KMS-11 (cell line): ENCODE measurements around the gene FCGR2B.

Source experiments
- H2AFZ ChIP-seq: fragments of 200-600 bp; sonication (generic); 2 replicates; pipeline ENCODE4 v1.6.1; 2016; ENCODE audit warnings: antibody characterized with exemption, mixed run types, low read depth
- H3K27ac ChIP-seq: fragments of 200-600 bp; sonication (generic); 2 replicates; pipeline ENCODE4 v1.6.1; 2016; ENCODE audit warnings: mild to moderate bottlenecking, mixed run types
- H3K27me3 ChIP-seq: fragments of 200-600 bp; sonication (generic); 2 replicates; pipeline ENCODE4 v1.6.1; 2017; ENCODE audit warnings: mild to moderate bottlenecking, low read depth, mixed run types, moderate library complexity; ENCODE audit not compliant: insufficient read depth
- H3K36me3 ChIP-seq: fragments of 200-600 bp; sonication (generic); 2 replicates; pipeline ENCODE4 v1.6.1; 2017; ENCODE audit warnings: mild to moderate bottlenecking, mixed run types; ENCODE audit not compliant: insufficient read depth
- H3K4me1 ChIP-seq: fragments of 200-600 bp; sonication (generic); 2 replicates; pipeline ENCODE4 v1.6.1; 2016; ENCODE audit warnings: mild to moderate bottlenecking, low read depth, mixed run types; ENCODE audit not compliant: poor library complexity, severe bottlenecking
- H3K4me2 ChIP-seq: fragments of 200-600 bp; sonication (generic); 2 replicates; pipeline ENCODE4 v1.7.0; 2016; ENCODE audit warnings: mild to moderate bottlenecking, mixed run types
- H3K4me3 ChIP-seq: fragments of 200-600 bp; sonication (generic); IDR thresholded peaks from 2 replicates; pipeline ENCODE4 v1.6.1; 2017; ENCODE audit warnings: low read depth, low read length, mixed read lengths; ENCODE audit not compliant: insufficient read depth
- H3K79me2 ChIP-seq: fragments of 200-600 bp; sonication (generic); 2 replicates; pipeline ENCODE4 v1.6.1; 2016; ENCODE audit warnings: low read depth, mixed run types; ENCODE audit not compliant: insufficient read depth
- H3K9ac ChIP-seq: fragments of 200-600 bp; sonication (generic); 2 replicates; pipeline ENCODE4 v1.6.1; 2016; ENCODE audit warnings: mild to moderate bottlenecking, mixed run types
- H4K20me1 ChIP-seq: fragments of 200-600 bp; sonication (generic); 2 replicates; pipeline ENCODE4 v1.6.1; 2016; ENCODE audit warnings: mild to moderate bottlenecking, mixed run types; ENCODE audit not compliant: insufficient read depth
- TF ChIP-seq, protein P1 (sequence below): fragments of 200-600 bp; sonication (generic); conservative IDR thresholded peaks from 2 replicates; pipeline ENCODE4 v1.6.1; 2017; ENCODE audit warnings: low read depth, mild to moderate bottlenecking, antibody characterized with exemption, low read length, moderate library complexity, mixed read lengths

FCGR2B gene

DNA sequence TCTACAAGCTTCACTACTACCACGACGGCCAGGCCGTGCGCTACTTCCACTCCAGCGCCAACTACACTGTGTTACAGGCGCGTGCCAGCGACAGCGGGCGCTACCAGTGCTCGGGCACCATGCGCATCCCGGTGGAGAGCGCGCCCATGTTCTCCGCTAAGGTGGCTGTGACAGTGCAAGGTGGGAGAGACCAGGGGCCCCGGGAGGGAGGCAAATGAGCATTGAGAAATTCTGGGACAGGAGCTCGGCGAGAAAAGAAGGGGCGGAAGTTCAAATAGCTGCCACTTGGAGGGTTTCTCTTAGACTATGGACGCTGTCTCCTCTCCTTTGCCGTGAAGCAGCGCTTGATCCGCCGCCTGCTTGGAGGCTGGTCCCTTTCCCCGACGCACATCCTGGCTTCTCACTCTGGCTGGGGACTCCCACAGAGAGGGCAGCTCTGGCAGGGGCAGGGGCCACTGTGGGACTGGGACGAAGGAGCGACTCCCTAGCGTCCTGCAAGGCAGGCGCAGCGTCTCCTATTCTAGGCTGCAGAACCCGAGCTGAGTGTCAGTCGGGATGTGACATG, 63.0 kb downstream of the FCGR2B start:
- no peaks in the 10 kb centered on the region for H3K36me3 ChIP-seq
- peak overlapping the region; percentile 71 for H3K27ac ChIP-seq
- peak overlapping the region; percentile 89 for H2AFZ ChIP-seq
- H3K9ac ChIP-seq: peak overlapping the region; percentile 77
- no peaks in the 10 kb centered on the region for H3K27me3 ChIP-seq
- H3K4me1 ChIP-seq: peaks cover 39% of the 10 kb centered on the region
- no peaks in the 10 kb centered on the region for H3K79me2 ChIP-seq
- peak overlapping the region; percentile 94 for H3K4me3 ChIP-seq
- H4K20me1 ChIP-seq: no peaks in the 10 kb centered on the region
- TF ChIP-seq, protein P1, sequence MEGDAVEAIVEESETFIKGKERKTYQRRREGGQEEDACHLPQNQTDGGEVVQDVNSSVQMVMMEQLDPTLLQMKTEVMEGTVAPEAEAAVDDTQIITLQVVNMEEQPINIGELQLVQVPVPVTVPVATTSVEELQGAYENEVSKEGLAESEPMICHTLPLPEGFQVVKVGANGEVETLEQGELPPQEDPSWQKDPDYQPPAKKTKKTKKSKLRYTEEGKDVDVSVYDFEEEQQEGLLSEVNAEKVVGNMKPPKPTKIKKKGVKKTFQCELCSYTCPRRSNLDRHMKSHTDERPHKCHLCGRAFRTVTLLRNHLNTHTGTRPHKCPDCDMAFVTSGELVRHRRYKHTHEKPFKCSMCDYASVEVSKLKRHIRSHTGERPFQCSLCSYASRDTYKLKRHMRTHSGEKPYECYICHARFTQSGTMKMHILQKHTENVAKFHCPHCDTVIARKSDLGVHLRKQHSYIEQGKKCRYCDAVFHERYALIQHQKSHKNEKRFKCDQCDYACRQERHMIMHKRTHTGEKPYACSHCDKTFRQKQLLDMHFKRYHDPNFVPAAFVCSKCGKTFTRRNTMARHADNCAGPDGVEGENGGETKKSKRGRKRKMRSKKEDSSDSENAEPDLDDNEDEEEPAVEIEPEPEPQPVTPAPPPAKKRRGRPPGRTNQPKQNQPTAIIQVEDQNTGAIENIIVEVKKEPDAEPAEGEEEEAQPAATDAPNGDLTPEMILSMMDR: 0 out of 2 replicates have a peak, but pooled peaks have one; percentile 0
- peak overlapping the region; percentile 92 for H3K4me2 ChIP-seq

DNA sequence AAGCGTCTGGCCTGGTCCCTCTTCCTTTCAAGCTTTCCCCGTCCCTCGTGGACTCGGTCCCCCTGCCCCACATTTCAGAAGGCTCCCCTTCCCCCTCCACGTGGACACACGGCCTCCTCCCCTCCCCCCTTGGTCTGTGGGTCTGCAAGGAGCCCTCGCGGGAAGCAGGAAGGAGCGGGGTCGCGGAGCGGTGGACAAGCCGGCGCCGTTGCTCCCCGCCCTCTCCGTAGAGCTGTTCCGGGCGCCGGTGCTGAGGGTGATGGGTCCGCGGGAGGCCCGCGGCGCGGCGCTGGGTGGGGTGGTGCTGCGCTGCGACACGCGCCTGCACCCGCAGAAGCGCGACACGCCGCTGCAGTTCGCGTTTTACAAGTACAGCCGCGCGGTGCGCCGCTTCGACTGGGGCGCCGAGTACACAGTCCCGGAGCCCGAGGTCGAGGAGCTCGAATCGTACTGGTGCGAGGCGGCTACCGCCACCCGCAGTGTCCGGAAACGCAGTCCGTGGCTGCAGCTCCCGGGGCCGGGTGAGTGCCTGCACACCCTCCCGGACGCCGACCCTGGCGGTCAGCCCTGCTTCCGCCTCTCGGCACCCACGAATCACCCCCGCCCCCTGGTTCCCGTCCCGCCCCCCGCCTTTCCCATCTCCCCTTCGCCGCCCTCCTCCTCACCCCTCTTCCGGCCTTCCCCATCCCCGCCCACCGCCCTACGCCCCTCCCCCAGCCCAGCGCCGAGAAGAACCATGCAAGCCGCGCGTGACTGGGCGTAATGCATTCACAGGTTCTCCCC, 63.7 kb downstream of the FCGR2B start:
- H3K4me1 ChIP-seq: peaks cover 39% of the 10 kb centered on the region
- H3K4me3 ChIP-seq: peak overlapping the region; percentile 94
- no peaks in the 10 kb centered on the region for H3K27me3 ChIP-seq
- H3K27ac ChIP-seq: peak overlapping the region; percentile 85
- H4K20me1 ChIP-seq: no peaks in the 10 kb centered on the region
- no peaks in the 10 kb centered on the region for H3K36me3 ChIP-seq
- peak overlapping the region; percentile 77 for H3K9ac ChIP-seq
- no peaks in the 10 kb centered on the region for H3K79me2 ChIP-seq
- TF ChIP-seq, protein P1: no peak
- H3K4me2 ChIP-seq: peak overlapping the region; percentile 92
- peak overlapping the region; percentile 89 for H2AFZ ChIP-seq

DNA sequence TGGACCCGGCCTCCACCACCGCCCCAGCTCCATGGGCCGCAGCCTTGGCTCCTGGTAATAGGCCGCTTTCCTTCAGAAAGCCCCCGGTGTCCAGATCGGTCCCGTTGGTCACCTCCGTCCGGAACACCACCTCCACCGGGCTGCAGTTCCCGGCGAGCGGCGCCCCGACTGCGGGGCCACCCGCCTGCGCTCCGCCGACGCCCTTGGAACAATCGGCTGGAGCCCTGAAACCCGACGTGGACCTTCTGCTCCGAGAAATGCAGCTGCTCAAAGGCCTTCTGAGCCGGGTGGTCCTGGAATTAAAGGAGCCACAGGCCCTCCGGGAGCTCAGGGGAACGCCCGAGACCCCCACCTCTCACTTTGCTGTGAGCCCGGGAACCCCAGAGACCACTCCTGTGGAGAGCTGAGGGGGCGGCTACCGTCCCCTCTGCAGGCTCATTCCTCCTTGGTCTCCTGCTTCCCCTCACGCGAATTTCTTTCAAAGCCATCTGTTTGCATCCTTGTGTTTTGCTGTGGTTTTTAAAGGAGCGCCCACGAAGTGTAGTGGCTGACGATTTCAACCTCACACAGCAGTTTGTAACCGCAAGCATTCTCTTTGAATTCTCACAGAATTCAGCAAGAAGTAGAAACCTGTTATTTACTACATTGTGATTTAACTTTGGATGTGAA, 64.4 kb downstream of the FCGR2B start:
- H3K27ac ChIP-seq: peak overlapping the region; percentile 85
- H3K4me1 ChIP-seq: peaks cover 39% of the 10 kb centered on the region
- H3K27me3 ChIP-seq: no peaks in the 10 kb centered on the region

More for the DNA sequence above, 64.4 kb downstream of the FCGR2B start:
- Histone ChIP-seq H4K20me1 (no peaks in the 10 kb centered on the region), H3K4me3 (peak overlapping the region; percentile 87), H3K36me3 (no peaks in the 10 kb centered on the region), H2AFZ (peak overlapping the region; percentile 88), H3K79me2 (no peaks in the 10 kb centered on the region), H3K9ac (peak overlapping the region; percentile 77), H3K4me2 (peak overlapping the region; percentile 65)
- TF ChIP-seq, protein P1: no peak
